ENCODE data around the gene CACNB2.
"Not testable (repeated sequence)": the region's sequence is repeated elsewhere in the genome, so short reads cannot be mapped to it uniquely, and the experiment has no call there.

The CACNB2 gene

GRCh38 chr10:18145652-18146051, 5.4 kb downstream of the CACNB2 start:
- DNase-seq (ENCODE audit: low read depth), result peak; percentile 76

- DNase-seq (ENCODE audit: low read depth), result no peak
Observed at GRCh38 chr10:18149196-18149800, 9.1 kb downstream of the CACNB2 start.

- no peak for DNase-seq (ENCODE audit: low read depth)
Observed at GRCh38 chr10:18151356-18151890, 11.2 kb downstream of the CACNB2 start.

GRCh38 chr10:18153381-18153780, 13.2 kb downstream of the CACNB2 start:
- not testable (repeated sequence) for DNase-seq (ENCODE audit: low read depth)

- no peak for DNase-seq (ENCODE audit: low read depth)
Observed at GRCh38 chr10:18155321-18155720, 15.1 kb downstream of the CACNB2 start.

- DNase-seq (ENCODE audit: low read depth), result peak; percentile 44
Observed at GRCh38 chr10:18156797-18157196, 16.6 kb downstream of the CACNB2 start.

- peak; percentile 87 for DNase-seq (ENCODE audit: low read depth)
Observed at GRCh38 chr10:18157881-18158280, 17.7 kb downstream of the CACNB2 start.

GRCh38 chr10:18158773-18159265, 18.6 kb downstream of the CACNB2 start:
- DNase-seq (ENCODE audit: low read depth), result peak; percentile 79

- DNase-seq (ENCODE audit: low read depth), result no peak
Observed at GRCh38 chr10:18159557-18159956, 19.3 kb downstream of the CACNB2 start.

GRCh38 chr10:18162021-18162627, 21.9 kb downstream of the CACNB2 start:
- peak; percentile 70 for DNase-seq (ENCODE audit: low read depth)

GRCh38 chr10:18164093-18164492, 23.9 kb downstream of the CACNB2 start:
- peak; percentile 97 for DNase-seq (ENCODE audit: low read depth)

GRCh38 chr10:18164748-18165361, 24.6 kb downstream of the CACNB2 start:
- peak; percentile 97 for DNase-seq (ENCODE audit: low read depth)

- no peak for DNase-seq (ENCODE audit: low read depth)
Observed at GRCh38 chr10:18178854-18179483, 38.7 kb downstream of the CACNB2 start.

- DNase-seq (ENCODE audit: low read depth), result peak; percentile 88
Observed at GRCh38 chr10:18179891-18180290, 39.7 kb downstream of the CACNB2 start.

- DNase-seq (ENCODE audit: low read depth), result not testable (repeated sequence)
Observed at GRCh38 chr10:18181382-18181781, 41.2 kb downstream of the CACNB2 start.

- no peak for DNase-seq (ENCODE audit: low read depth)
Observed at GRCh38 chr10:18185621-18186020, 45.4 kb downstream of the CACNB2 start.

- DNase-seq (ENCODE audit: low read depth), result no peak
Observed at GRCh38 chr10:18190840-18191239, 50.6 kb downstream of the CACNB2 start.

- DNase-seq (ENCODE audit: low read depth), result no peak
Observed at GRCh38 chr10:18194634-18195033, 54.4 kb downstream of the CACNB2 start.

- peak; percentile 74 for DNase-seq (ENCODE audit: low read depth)
Observed at GRCh38 chr10:18195060-18195799, 55.0 kb downstream of the CACNB2 start.

- DNase-seq (ENCODE audit: low read depth), result peak; percentile 31
Observed at GRCh38 chr10:18196806-18197550, 56.8 kb downstream of the CACNB2 start.

- no peak for DNase-seq (ENCODE audit: low read depth)
Observed at GRCh38 chr10:18197706-18198105, 57.5 kb downstream of the CACNB2 start.

Measured in iris pigment epithelial cell (primary cell).